Smooth muscle cell (in vitro differentiated cells): Measurements from ENCODE around the gene ADCY4. TPM values are rescaled to one million over a fixed set of nuclear protein-coding genes. Genes with fewer than 3 reads are reported as not detected.

Experiments
- DNase-seq: peaks from one replicate; lab custom pipeline; 2025; ENCODE audit not compliant: unreplicated experiment; lab: John Stamatoyannopoulos, UW
- H2AFZ ChIP-seq: fragments of 200-600 bp; sonication (generic); 2 replicates; pipeline ENCODE4 v1.6.0; 2016; ENCODE audit warnings: antibody characterized with exemption, low read depth, mild to moderate bottlenecking
- H3F3A ChIP-seq: fragments of 200-600 bp; sonication (generic); 2 replicates; pipeline ENCODE4 v1.6.0; 2017; ENCODE audit warnings: antibody characterized with exemption, low read depth
- H3K27ac ChIP-seq: fragments of 200-600 bp; sonication (generic); 2 replicates; pipeline ENCODE4 v1.5.1; 2016; ENCODE audit warnings: low read depth, mild to moderate bottlenecking
- H3K27me3 ChIP-seq: fragments of 200-600 bp; sonication (generic); 2 replicates; pipeline ENCODE4 v1.6.1; 2016; ENCODE audit warnings: low read depth, mild to moderate bottlenecking
- H3K36me3 ChIP-seq: fragments of 200-600 bp; sonication (generic); 2 replicates; pipeline ENCODE4 v1.5.1; 2016; ENCODE audit warnings: low read depth
- H3K4me1 ChIP-seq: fragments of 200-600 bp; sonication (generic); 2 replicates; pipeline ENCODE4 v1.5.1; 2016; ENCODE audit warnings: low read depth
- H3K4me2 ChIP-seq: fragments of 200-600 bp; sonication (generic); 2 replicates; pipeline ENCODE4 v1.6.0; 2016; ENCODE audit warnings: mild to moderate bottlenecking
- H3K4me3 ChIP-seq: fragments of 200-600 bp; sonication (generic); 2 replicates; pipeline ENCODE4 v1.5.1; 2016; ENCODE audit warnings: mild to moderate bottlenecking
- H3K79me2 ChIP-seq: fragments of 200-600 bp; sonication (generic); 2 replicates; pipeline ENCODE4 v1.6.0; 2016; ENCODE audit warnings: low read depth, mild to moderate bottlenecking
- H3K9ac ChIP-seq: fragments of 200-600 bp; sonication (generic); 2 replicates; pipeline ENCODE4 v1.6.0; 2016; ENCODE audit warnings: low read depth
- H3K9me3 ChIP-seq: fragments of 200-600 bp; sonication (generic); replicated peaks from 2 replicates; pipeline ENCODE4 v1.5.1; 2016; ENCODE audit warnings: low read depth
- H4K20me1 ChIP-seq: fragments of 200-600 bp; sonication (generic); 2 replicates; pipeline ENCODE4 v1.6.0; 2016; ENCODE audit warnings: low read depth
- WGBS: methylation state at CpG from one replicate; pipeline ENCODE4 v1.1.7; 2016; ENCODE audit warnings: low lambda C conversion rate; 5-methylcytosine and 5-hydroxymethylcytosine counted together
- polyA plus RNA-seq: library from polyadenylated mRNA; unstranded; fragments of >200 nt; fragmentation: Nextera tagmentation; extraction: Ambion mirVana; gene quantifications from 2 replicates; pipeline ENCODE4 v1.2.1, GENCODE V29; 2016
- total RNA-seq: library from RNA; depleted of rRNA; stranded (reverse); fragments of >200 nt; gene quantifications from 2 replicates; pipeline ENCODE4 v1.2.3, GENCODE V29; 2014
- TF ChIP-seq, protein P1 (sequence below): fragments of 200-600 bp; sonication (generic); IDR thresholded peaks from 2 replicates; pipeline ENCODE4 v1.5.1; 2017; ENCODE audit warnings: borderline replicate concordance, mild to moderate bottlenecking, antibody characterized with exemption; ENCODE audit not compliant: insufficient read depth, poor library complexity, severe bottlenecking

ADCY4 gene
- total and polyA plus RNA-seq, 2 experiments from 2014 or later = 0.13 TPM; not detected in 1

- Histone ChIP-seq H3K27me3 (no peaks in the 10 kb centered on the region), H3K4me1 (no peaks in the 10 kb centered on the region), H3K4me2 (no peak overlapping the region), H3K79me2 (no peaks in the 10 kb centered on the region), H3K9ac (no peak overlapping the region), H3K4me3 (no peak overlapping the region), H3F3A (no peaks in the 10 kb centered on the region), H3K27ac (no peak overlapping the region), H4K20me1 (no peaks in the 10 kb centered on the region), H3K36me3 (no peaks in the 10 kb centered on the region), H2AFZ (no peak overlapping the region), H3K9me3 (no peaks in the 10 kb centered on the region)
- DNase-seq = no peak
- TF ChIP-seq, protein P1, sequence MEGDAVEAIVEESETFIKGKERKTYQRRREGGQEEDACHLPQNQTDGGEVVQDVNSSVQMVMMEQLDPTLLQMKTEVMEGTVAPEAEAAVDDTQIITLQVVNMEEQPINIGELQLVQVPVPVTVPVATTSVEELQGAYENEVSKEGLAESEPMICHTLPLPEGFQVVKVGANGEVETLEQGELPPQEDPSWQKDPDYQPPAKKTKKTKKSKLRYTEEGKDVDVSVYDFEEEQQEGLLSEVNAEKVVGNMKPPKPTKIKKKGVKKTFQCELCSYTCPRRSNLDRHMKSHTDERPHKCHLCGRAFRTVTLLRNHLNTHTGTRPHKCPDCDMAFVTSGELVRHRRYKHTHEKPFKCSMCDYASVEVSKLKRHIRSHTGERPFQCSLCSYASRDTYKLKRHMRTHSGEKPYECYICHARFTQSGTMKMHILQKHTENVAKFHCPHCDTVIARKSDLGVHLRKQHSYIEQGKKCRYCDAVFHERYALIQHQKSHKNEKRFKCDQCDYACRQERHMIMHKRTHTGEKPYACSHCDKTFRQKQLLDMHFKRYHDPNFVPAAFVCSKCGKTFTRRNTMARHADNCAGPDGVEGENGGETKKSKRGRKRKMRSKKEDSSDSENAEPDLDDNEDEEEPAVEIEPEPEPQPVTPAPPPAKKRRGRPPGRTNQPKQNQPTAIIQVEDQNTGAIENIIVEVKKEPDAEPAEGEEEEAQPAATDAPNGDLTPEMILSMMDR = no peak
- 91% methylated on average over 7 of the region's 7 CpGs for WGBS
These were observed 26.3 kb downstream of the ADCY4 start for GRCh38 chr14:24308342-24309124.

GRCh38 chr14:24307575-24308341 lies 27.1 kb downstream of the ADCY4 start, which contains the start of gene CIDEB:
CIDEB (minus strand) TSS chr14:24307977; CDS start chr14:24307858, 119 bp downstream.
- no peaks in the 10 kb centered on the region for H3K4me1 ChIP-seq
- no peak within 1 kb of the TSS for H3K9ac ChIP-seq
- H3K36me3 ChIP-seq = no peaks in the 10 kb centered on the region
- peak within 1 kb of the TSS; percentile 17 for H3K4me3 ChIP-seq
- no peaks in the 10 kb centered on the region for H3K9me3 ChIP-seq
- H3K27me3 ChIP-seq = no peaks in the 10 kb centered on the region
- no peak within 1 kb of the TSS for H3K4me2 ChIP-seq
- whole genome bisulfite sequencing = 69% methylated on average over 6 of the region's 6 CpGs
- no peak within 1 kb of the TSS for H2AFZ ChIP-seq
- no peaks in the 10 kb centered on the region for H4K20me1 ChIP-seq
- TF ChIP-seq, protein P1 = peak; percentile 87
- no peaks in the 10 kb centered on the region for H3F3A ChIP-seq
- no peaks in the 10 kb centered on the region for H3K79me2 ChIP-seq
- DNase-seq = peak; percentile 14
- no peak within 1 kb of the TSS for H3K27ac ChIP-seq

- Histone ChIP-seq H3K4me3 (peak overlapping the region; percentile 17), H3K27ac (no peak overlapping the region), H3K36me3 (no peaks in the 10 kb centered on the region), H3K9ac (no peak overlapping the region), H4K20me1 (no peaks in the 10 kb centered on the region), H3K27me3 (no peaks in the 10 kb centered on the region), H3K4me1 (no peaks in the 10 kb centered on the region), H2AFZ (no peak overlapping the region), H3K79me2 (no peaks in the 10 kb centered on the region), H3K9me3 (no peaks in the 10 kb centered on the region), H3K4me2 (no peak overlapping the region), H3F3A (no peaks in the 10 kb centered on the region)
- 87% methylated on average over 11 of the region's 11 CpGs for WGBS
- TF ChIP-seq, protein P1 = no peak
- DNase-seq = no peak
These were observed 27.7 kb downstream of the ADCY4 start for GRCh38 chr14:24307156-24307574.
